ENCODE measurements around the gene GGT5. TPM values are rescaled to one million over a fixed set of nuclear protein-coding genes. Genes with fewer than 3 reads are reported as not detected.
A peak's percentile ranks its signal among the peaks of the same experiment; 100 is the strongest.
"Not testable (repeated sequence)": the region's sequence is repeated elsewhere in the genome, so short reads cannot be mapped to it uniquely, and the experiment has no call there.

GGT5 gene
- total and polyA plus RNA-seq, 2 donors (not counting 1 experiment from before 2014, with no cell fraction given), result under 0.01 to 9.1 TPM

- H4K20me1 ChIP-seq (ENCODE audit: control insufficient read depth, extremely low read depth, insufficient read depth, low read length); H3K4me2 ChIP-seq (ENCODE audit: extremely low read depth, insufficient read depth, low read length); H3K27ac ChIP-seq (ENCODE audit: insufficient read depth, low read length); H3K9ac ChIP-seq (ENCODE audit: insufficient read depth, low read length); H3K27me3 ChIP-seq (ENCODE audit: control insufficient read depth, insufficient read depth, low read length); H3K9me3 ChIP-seq (ENCODE audit: control insufficient read depth, insufficient read depth, low read depth, low read length); DNase-seq (ENCODE audit: low read depth in 2 of 2); H3K36me3 ChIP-seq (ENCODE audit: control insufficient read depth, insufficient read depth, low read length); H2AFZ ChIP-seq (ENCODE audit: low read length); H3K4me3 ChIP-seq (replicated peaks in 1 of 4; ENCODE audit: control extremely low read depth in 1 of 4, insufficient read depth in 1 of 4, low read depth in 3 of 4, low read length in 4 of 4); H3K79me2 ChIP-seq (ENCODE audit: control insufficient read depth, insufficient read depth, low read length): not testable (repeated sequence)
- H3K4me1 ChIP-seq (ENCODE audit: control insufficient read depth, extremely low read depth, insufficient read depth, low read length), result peaks cover 14% of the 10 kb centered on the region
Measured at GRCh38 chr22:24249413-24249812, 4.5 kb upstream of the GGT5 start.

GRCh38 chr22:24248611-24249010 is 3.7 kb upstream of the GGT5 start:
- not testable (repeated sequence) for H3K27me3 ChIP-seq (ENCODE audit: control insufficient read depth, insufficient read depth, low read length); H3K4me2 ChIP-seq (ENCODE audit: extremely low read depth, insufficient read depth, low read length); H3K36me3 ChIP-seq (ENCODE audit: control insufficient read depth, insufficient read depth, low read length); H3K9me3 ChIP-seq (ENCODE audit: control insufficient read depth, insufficient read depth, low read depth, low read length); H3K4me3 ChIP-seq (replicated peaks in 1 of 4; ENCODE audit: control extremely low read depth in 1 of 4, insufficient read depth in 1 of 4, low read depth in 3 of 4, low read length in 4 of 4); H2AFZ ChIP-seq (ENCODE audit: low read length); H3K27ac ChIP-seq (ENCODE audit: insufficient read depth, low read length); H3K9ac ChIP-seq (ENCODE audit: insufficient read depth, low read length); DNase-seq (ENCODE audit: low read depth in 2 of 2); H4K20me1 ChIP-seq (ENCODE audit: control insufficient read depth, extremely low read depth, insufficient read depth, low read length); H3K79me2 ChIP-seq (ENCODE audit: control insufficient read depth, insufficient read depth, low read length)
- peaks cover 17% of the 10 kb centered on the region for H3K4me1 ChIP-seq (ENCODE audit: control insufficient read depth, extremely low read depth, insufficient read depth, low read length)

- Histone ChIP-seq H3K4me2 (ENCODE audit: extremely low read depth, insufficient read depth, low read length) (peak overlapping the region; percentile 13), H3K79me2 (ENCODE audit: control insufficient read depth, insufficient read depth, low read length) (no peaks in the 10 kb centered on the region), H3K9ac (ENCODE audit: insufficient read depth, low read length) (no peak overlapping the region), H3K27ac (ENCODE audit: insufficient read depth, low read length) (peak overlapping the region; percentile 82), H3K4me3 (replicated peaks in 1 of 4; ENCODE audit: control extremely low read depth in 1 of 4, insufficient read depth in 1 of 4, low read depth in 3 of 4, low read length in 4 of 4) (peak overlapping the region in 1 of 4 experiments; percentile 22), H4K20me1 (ENCODE audit: control insufficient read depth, extremely low read depth, insufficient read depth, low read length) (no peaks in the 10 kb centered on the region), H3K4me1 (ENCODE audit: control insufficient read depth, extremely low read depth, insufficient read depth, low read length) (peaks cover 24% of the 10 kb centered on the region), H2AFZ (ENCODE audit: low read length) (peak overlapping the region; percentile 46), H3K27me3 (ENCODE audit: control insufficient read depth, insufficient read depth, low read length) (no peaks in the 10 kb centered on the region), H3K9me3 (ENCODE audit: control insufficient read depth, insufficient read depth, low read depth, low read length) (no peaks in the 10 kb centered on the region), H3K36me3 (ENCODE audit: control insufficient read depth, insufficient read depth, low read length) (no peaks in the 10 kb centered on the region)
- DNase-seq (ENCODE audit: low read depth in 2 of 2), result peak; percentile 93 to 98
- TF ChIP-seq CTCF (conservative IDR thresholded peaks at IDR 0.05 in 1 of 2, IDR thresholded peaks at IDR 0.05 in 1 of 2; ENCODE audit: low read depth in 1 of 2, low read length in 2 of 2) (peak; percentile 74 to 84), EZH2 (IDR thresholded peaks at IDR 0.05; ENCODE audit: low read length, missing control alignments) (no peak)
Measured at GRCh38 chr22:24247564-24248344, 2.9 kb upstream of the GGT5 start.

GRCh38 chr22:24247011-24247507 is 2.2 kb upstream of the GGT5 start:
- Histone ChIP-seq H3K4me2 (ENCODE audit: extremely low read depth, insufficient read depth, low read length) (peak overlapping the region; percentile 58), H3K9ac (ENCODE audit: insufficient read depth, low read length) (peak overlapping the region; percentile 66), H3K79me2 (ENCODE audit: control insufficient read depth, insufficient read depth, low read length) (no peaks in the 10 kb centered on the region), H3K4me1 (ENCODE audit: control insufficient read depth, extremely low read depth, insufficient read depth, low read length) (peaks cover 26% of the 10 kb centered on the region), H3K27ac (ENCODE audit: insufficient read depth, low read length) (peak overlapping the region; percentile 82), H2AFZ (ENCODE audit: low read length) (no peak overlapping the region), H3K36me3 (ENCODE audit: control insufficient read depth, insufficient read depth, low read length) (no peaks in the 10 kb centered on the region), H3K4me3 (replicated peaks in 1 of 4; ENCODE audit: control extremely low read depth in 1 of 4, insufficient read depth in 1 of 4, low read depth in 3 of 4, low read length in 4 of 4) (no peak overlapping the region), H3K27me3 (ENCODE audit: control insufficient read depth, insufficient read depth, low read length) (no peaks in the 10 kb centered on the region), H4K20me1 (ENCODE audit: control insufficient read depth, extremely low read depth, insufficient read depth, low read length) (no peaks in the 10 kb centered on the region), H3K9me3 (ENCODE audit: control insufficient read depth, insufficient read depth, low read depth, low read length) (no peaks in the 10 kb centered on the region)
- TF ChIP-seq CTCF (conservative IDR thresholded peaks at IDR 0.05 in 1 of 2, IDR thresholded peaks at IDR 0.05 in 1 of 2; ENCODE audit: low read depth in 1 of 2, low read length in 2 of 2), result no peak
- TF ChIP-seq EZH2 (IDR thresholded peaks at IDR 0.05; ENCODE audit: low read length, missing control alignments), result no peak
- peak in 1 of 2 donors; percentile 16 for DNase-seq (ENCODE audit: low read depth in 2 of 2)

- DNase-seq (ENCODE audit: low read depth in 2 of 2), result peak; percentile 72 to 80
Measured at GRCh38 chr22:24245584-24246561, 991 bp upstream of the GGT5 start.

More at GRCh38 chr22:24245584-24246561, 991 bp upstream of the GGT5 start:
- H4K20me1 ChIP-seq (ENCODE audit: control insufficient read depth, extremely low read depth, insufficient read depth, low read length); H3K9me3 ChIP-seq (ENCODE audit: control insufficient read depth, insufficient read depth, low read depth, low read length); H3K4me3 ChIP-seq (replicated peaks in 1 of 4; ENCODE audit: control extremely low read depth in 1 of 4, insufficient read depth in 1 of 4, low read depth in 3 of 4, low read length in 4 of 4); H3K36me3 ChIP-seq (ENCODE audit: control insufficient read depth, insufficient read depth, low read length); H3K4me2 ChIP-seq (ENCODE audit: extremely low read depth, insufficient read depth, low read length); H3K79me2 ChIP-seq (ENCODE audit: control insufficient read depth, insufficient read depth, low read length); H2AFZ ChIP-seq (ENCODE audit: low read length); H3K27me3 ChIP-seq (ENCODE audit: control insufficient read depth, insufficient read depth, low read length): not testable (repeated sequence)
- Histone ChIP-seq H3K4me1 (ENCODE audit: control insufficient read depth, extremely low read depth, insufficient read depth, low read length) (peaks cover 26% of the 10 kb centered on the region), H3K9ac (ENCODE audit: insufficient read depth, low read length) (peak overlapping the region; percentile 16), H3K27ac (ENCODE audit: insufficient read depth, low read length) (peak overlapping the region; percentile 72)

Data from fibroblast of lung (primary cell).